ENCODE measurements around the gene PLRG1.

PLRG1 gene

GRCh38 chr4:154526151-154526550 is 24.0 kb downstream of the PLRG1 start:
- TF ChIP-seq CTCF (conservative IDR thresholded peaks at IDR 0.05; ENCODE audit: low read depth): no peak
- ChIA-PET CTCF (no interaction called here), POLR2A (ENCODE audit: low non-redundant PET) (no interaction called here)
- H3K27ac ChIP-seq: no peak overlapping the region
- DNase-seq (ENCODE audit: low spot score): no peak

GRCh38 chr4:154521607-154522006 is 28.6 kb downstream of the PLRG1 start:
- POLR2A ChIA-PET (ENCODE audit: low non-redundant PET): no interaction called here
- CTCF ChIA-PET: no interaction called here
- TF ChIP-seq CTCF (conservative IDR thresholded peaks at IDR 0.05; ENCODE audit: low read depth): no peak
- DNase-seq (ENCODE audit: low spot score): no peak
- no peak overlapping the region for H3K27ac ChIP-seq

GRCh38 chr4:154519214-154519613 is 31.0 kb downstream of the PLRG1 start:
- no peak overlapping the region for H3K27ac ChIP-seq
- TF ChIP-seq CTCF (conservative IDR thresholded peaks at IDR 0.05; ENCODE audit: low read depth): no peak
- POLR2A ChIA-PET (ENCODE audit: low non-redundant PET): no interaction called here
- CTCF ChIA-PET: no interaction called here
- DNase-seq (ENCODE audit: low spot score): no peak

- POLR2A ChIA-PET (ENCODE audit: low non-redundant PET): no interaction called here
- CTCF ChIA-PET: interaction anchor here (1.5 kb wide), 1 partner anchor 15 kb away, joined by 4 read pairs; no protein-coding TSS in a partner anchor
- no peak overlapping the region for H3K27ac ChIP-seq
- DNase-seq (ENCODE audit: low spot score): no peak
- no peak for TF ChIP-seq CTCF (conservative IDR thresholded peaks at IDR 0.05; ENCODE audit: low read depth)
These were observed 32.6 kb downstream of the PLRG1 start for GRCh38 chr4:154517591-154517990.

- TF ChIP-seq CTCF (conservative IDR thresholded peaks at IDR 0.05; ENCODE audit: low read depth): no peak
- CTCF ChIA-PET: interaction anchor here (0.5 to 1.5 kb wide), 2 partner anchors 14 to 148 kb away, joined by 3 to 4 read pairs; no protein-coding TSS in a partner anchor
- no peak for DNase-seq (ENCODE audit: low spot score)
- POLR2A ChIA-PET (ENCODE audit: low non-redundant PET): no interaction called here
- H3K27ac ChIP-seq: no peak overlapping the region
These were observed 33.7 kb downstream of the PLRG1 start for GRCh38 chr4:154516318-154517029.

- POLR2A ChIA-PET (ENCODE audit: low non-redundant PET): no interaction called here
- DNase-seq (ENCODE audit: low spot score): no peak
- CTCF ChIA-PET: no interaction called here
- H3K27ac ChIP-seq: no peak overlapping the region
- no peak for TF ChIP-seq CTCF (conservative IDR thresholded peaks at IDR 0.05; ENCODE audit: low read depth)
These were observed 38.2 kb downstream of the PLRG1 start for GRCh38 chr4:154511981-154512380.
